T-helper 22 cell (primary cell): ENCODE data around the gene KIAA2012.
"Not testable (repeated sequence)": the region's sequence is repeated elsewhere in the genome, so short reads cannot be mapped to it uniquely, and the experiment has no call there.

Experiments used
- DNase-seq: peaks from one replicate; pipeline ENCODE4 v3.0.0-alpha.2; 2020; ENCODE audit warnings: low read depth

KIAA2012 gene

DNA sequence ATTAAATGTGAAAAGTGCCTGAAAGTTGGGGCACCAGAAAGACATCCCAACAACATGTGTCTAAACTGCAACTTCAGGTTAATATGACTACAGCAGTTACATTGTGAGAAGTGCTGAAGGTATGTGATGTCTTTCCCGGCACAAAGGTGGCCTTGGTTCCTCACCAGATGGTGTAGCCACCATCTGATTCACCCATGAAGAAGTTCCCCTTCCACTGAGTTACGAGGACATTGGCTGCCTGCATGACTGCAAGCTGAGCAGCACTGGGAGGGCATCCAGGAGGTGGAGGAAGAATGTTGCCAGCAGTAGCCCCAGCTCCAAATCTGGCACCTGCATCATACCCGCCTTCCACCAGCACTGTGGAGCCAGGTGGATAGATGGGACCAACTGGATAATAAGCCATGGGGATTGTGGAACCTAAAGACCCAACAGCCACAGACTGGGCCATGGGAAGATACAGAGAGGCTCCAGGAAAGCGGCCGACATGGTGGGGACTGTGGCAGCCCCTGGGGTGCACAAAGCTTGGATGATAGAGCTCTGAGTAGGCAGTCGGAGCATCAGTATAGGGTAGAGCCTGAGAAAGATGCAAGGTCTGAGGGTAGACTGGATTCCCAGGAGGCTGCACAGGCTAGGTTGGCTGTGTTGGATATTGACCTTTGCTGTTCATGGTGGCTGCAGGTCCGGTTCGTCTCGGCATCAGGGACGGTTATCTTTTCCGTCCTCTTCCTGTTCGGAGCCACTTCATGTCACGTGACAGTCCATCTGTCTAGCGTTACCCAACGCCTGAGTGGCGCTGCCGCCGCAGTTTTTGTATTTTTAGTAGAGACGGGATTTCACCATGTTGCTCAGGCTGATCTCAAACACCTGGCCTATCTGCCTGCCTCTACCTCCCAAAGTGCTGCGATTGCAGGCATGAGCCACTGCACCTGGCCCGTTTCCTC lies 128.4 kb downstream of the KIAA2012 start:
- no peak for DNase-seq

DNA sequence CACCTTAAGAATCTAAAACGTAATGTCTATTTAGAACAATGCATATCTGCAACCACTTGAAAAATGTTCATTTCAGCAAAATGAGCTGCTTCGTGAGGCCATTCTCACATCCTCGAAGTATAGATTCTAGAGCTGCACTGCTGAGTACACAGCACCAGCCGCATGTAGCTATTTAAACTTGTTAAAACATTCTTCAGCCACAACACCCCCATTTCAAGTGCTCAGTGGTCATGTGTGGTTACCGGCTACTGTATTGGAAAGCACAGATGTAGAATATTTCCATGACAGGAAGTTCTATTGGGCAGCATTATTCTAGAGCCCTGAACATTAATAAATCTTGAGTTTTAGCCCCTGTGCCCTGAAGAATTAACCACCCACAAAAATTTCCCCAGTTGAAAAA lies 130.3 kb downstream of the KIAA2012 start:
- DNase-seq: no peak

DNA sequence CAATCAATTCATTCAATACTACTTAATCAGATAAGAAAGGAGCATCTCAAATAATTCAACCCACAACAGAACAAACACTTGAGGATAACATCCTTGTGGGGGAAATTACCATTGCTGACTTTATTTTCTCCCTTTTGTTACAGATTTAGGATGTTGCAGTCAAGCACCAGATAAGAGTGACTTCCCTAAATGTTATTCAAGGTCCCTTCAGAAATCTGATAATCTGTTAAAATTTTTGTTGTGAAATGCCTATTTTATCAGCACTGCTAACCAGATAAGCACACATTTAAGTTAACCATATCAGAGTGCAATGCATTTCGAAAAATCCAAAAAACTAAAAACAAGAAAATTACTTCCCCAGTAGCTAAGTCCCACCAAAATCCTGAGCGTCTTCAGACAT lies 131.8 kb downstream of the KIAA2012 start:
- no peak for DNase-seq

DNA sequence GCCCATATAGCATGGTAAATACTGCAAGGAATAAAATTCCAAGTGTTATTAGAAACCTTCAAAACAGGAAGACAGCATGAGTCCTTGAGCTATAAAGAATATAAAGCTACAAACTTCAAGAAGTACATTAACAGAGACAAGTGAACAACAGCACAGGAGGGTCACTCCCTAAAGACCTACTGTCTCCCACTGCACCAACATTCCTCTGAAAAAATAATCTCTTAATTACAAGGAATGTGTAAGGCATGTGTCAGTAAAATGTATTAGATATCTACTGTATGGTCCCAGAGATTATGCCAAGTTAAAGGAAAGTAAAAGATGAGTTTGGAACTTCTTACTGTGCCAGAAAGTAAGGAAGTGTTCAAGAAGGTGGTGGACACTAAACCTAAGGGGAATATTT lies 135.5 kb downstream of the KIAA2012 start:
- no peak for DNase-seq

DNA sequence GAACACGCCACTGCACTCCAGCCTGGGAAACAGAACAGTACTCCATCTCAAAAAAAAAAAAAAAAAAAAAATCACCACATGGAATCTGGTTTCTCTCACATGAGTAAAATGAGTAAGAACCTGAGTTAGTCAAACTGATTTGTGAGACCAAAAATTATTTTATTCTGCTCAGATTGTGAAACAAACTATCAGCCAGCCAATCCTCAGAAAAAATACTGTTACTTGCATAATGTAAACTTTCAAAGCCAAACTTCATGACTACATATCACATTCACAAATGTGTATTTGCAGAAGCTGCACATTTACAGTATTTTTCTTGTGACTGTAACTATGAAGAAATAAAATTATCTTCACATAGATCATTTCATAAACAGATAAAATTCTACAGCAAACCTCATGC lies 142.1 kb downstream of the KIAA2012 start:
- no peak for DNase-seq

DNA sequence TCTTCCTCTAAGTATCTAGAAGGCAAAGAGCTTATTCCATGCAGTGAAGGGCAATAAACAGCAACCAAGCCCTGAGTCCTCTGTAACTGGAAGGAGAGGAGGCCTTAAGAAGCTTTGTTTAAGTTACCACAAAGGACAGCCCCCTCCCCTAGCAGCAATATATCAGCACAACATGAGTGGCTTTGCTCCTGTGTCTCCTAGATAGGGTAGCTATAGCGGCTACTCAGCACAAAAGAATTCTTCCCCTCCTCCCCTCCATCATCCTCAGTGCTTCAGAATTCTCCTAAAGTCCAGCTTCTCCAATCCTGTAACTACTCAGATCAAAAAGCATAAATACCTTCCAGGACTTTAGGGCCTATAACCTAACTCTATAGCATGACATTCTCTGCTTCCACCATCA lies 148.8 kb downstream of the KIAA2012 start:
- no peak for DNase-seq

DNA sequence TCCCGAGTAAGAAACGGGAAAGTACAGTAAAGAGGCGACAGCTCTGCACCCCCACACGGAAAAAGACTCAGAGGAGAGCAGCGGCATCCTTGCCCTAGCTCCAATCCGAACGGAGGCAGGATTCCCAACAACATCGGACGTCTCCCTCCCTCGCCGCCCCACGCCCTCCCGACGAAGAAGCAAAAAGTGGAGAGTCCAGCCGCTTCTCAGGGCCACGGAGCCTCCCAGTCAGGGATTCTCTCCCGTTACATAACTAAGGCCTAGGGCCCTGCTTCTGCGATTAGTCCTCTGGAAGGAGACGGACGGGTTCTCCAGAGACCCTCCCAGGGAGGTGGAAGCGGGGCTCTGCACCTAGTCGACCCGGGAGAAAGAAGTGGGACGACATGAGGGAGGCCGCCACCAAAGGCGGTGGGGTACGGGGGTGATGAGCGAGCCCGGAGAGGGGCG lies 164.8 kb downstream of the KIAA2012 start:
- DNase-seq: no peak

DNA sequence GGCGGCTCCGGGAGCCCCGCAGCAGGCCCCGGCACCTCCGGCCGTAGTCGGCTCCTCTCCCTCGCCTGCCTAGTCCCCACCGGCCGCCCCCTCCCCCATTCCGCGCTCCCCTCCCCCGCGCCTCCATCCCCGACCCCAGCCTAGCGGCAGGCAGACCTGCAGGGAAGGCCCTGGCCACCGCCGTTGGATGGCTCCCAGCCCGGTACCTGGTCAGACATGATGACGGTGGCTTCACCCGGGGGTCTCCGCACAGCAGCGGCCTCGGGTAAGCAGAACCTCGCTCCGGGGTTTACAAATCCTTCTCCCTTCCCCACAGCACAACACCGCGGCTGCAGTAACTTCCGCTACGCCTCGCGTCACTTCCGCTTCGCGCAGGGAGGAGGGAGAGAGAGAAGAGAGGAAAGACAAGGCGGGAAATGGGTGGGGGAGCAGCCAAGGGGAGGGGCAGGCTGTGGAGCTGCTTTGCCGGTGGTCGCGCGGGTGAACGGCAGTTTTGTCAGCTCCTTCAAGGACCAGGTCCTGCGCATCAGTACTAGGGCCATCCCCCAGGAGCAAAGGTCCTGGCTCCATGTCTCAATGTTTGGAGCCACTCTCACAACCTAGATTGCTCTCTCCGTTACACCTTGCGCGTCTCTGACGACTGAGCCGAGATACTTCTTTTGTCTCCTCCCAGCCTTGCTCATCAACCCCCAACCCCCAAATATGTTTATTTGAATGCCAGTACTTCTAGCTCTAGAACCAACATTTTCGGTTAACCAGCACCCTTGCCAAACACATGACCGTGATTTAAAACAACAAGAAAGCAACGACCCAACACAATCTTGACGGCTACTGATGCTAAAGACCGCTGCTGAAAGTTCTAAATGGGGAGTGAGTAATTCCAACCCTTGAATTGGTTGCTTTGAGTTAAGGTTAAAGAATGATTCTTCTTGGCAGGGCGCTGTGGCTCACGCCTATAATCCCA lies 165.5 kb downstream of the KIAA2012 start, which contains the start of gene SUMO1:
SUMO1 (minus strand) TSS at position 364 of the 964 bp plus-strand sequence; CDS start at position 218, 146 bp downstream.
- peak; percentile 85 for DNase-seq

DNA sequence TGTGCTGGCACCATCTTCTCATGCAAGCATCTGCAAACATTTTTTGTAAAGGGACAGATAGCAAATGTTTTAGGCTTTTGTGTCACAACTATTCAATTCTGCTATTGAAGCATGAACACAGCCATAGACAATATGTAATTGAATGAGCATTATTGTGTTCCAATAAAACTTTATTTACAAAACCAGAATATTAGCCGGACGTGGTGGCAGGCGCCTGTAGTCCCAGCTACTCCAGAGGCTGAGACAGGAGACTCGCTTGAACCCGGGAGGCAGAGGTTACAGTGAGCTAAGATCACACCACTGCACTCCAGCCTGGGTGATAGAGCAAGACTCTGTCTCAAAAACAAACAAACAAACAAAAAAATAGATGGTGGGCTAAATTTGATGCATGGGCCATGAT lies 174.7 kb downstream of the KIAA2012 start:
- not testable (repeated sequence) for DNase-seq

DNA sequence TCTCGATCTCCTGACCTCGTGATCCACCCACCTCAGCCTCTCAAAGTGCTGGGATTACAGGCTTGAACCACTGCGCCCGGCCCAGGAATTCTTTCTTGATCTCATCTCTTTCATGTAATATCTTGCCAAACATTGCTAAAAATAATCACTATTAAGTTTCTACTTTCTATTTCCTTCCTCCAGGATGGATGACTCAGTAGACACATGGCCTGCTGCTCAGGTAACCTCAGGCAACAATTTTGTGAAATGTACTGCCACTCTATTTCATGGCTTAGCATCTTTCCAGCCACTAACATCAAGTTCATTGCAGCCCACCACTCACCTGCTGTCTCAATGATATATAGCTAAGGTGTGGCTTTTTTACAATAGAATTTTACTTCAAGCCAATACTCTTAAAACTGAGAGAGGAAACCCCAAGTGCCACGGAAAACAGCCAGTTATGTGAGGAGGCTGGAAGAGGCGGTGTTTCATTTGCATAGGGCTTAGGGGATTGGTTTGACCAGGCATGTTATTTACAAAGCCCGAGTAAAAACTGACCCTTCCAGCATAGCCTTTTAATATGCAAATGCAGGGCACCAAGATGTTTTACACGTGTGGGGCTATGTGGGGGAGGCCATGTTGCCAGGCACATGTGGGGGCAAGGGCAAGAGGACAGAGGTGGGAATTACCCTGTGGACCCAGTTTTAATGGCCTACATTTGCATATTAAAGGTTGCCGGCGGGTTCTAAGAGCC lies 176.6 kb downstream of the KIAA2012 start:
- DNase-seq: no peak

DNA sequence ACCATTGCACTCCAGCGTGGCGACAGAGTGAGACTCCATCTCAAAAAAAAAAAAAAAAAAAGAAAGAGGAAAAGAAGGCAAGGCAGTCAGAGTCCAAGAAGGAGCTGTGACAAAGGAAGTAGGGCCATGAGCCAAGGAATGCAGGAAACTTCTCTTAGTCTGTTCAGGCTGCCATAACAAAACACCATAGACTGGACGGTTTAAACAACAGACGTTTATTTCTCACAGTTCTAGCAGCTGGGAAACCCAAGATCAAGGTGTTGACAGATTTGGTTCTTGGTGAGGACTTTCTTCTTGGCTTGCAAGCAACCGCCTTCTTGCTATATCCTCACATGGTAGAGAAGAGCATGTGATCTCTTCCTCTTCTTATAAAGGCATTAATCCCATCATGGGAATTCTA lies 178.4 kb downstream of the KIAA2012 start:
- DNase-seq: no peak
